HepG2 (cell line): ENCODE measurements around the gene TMEM97.

ENCODE experiments used
- EZH2 ChIP-seq: conservative IDR thresholded peaks from 2 replicates; pipeline ENCODE4 v1.6.1; 2012; ENCODE audit warnings: mild to moderate bottlenecking, low read depth, low read length, moderate library complexity
- FIP1L1 ChIP-seq: fragments of 200-400 bp; formaldehyde crosslinking; IDR thresholded peaks from 2 replicates; pipeline ENCODE4 v1.6.1; 2018; ENCODE audit warnings: low read depth, mild to moderate bottlenecking, low read length, moderate library complexity, borderline replicate concordance; ENCODE audit not compliant: insufficient read depth
- POLR2A ChIP-seq, 2 experiments: IDR thresholded peaks; 2 replicates each; pipeline ENCODE4 v1.6.1; 2011; ENCODE audit warnings: low read depth in 2 of 2, low read length in 2 of 2, mild to moderate bottlenecking in 1 of 2, moderate library complexity in 1 of 2; ENCODE audit not compliant: insufficient read depth in 1 of 2
- SIX1 ChIP-seq: sonication (generic); formaldehyde crosslinking; IDR thresholded peaks from 2 replicates; pipeline ENCODE4 v1.4.0; 2020; ENCODE audit warnings: missing genetic modification reagents, borderline replicate concordance
- ZNF530 ChIP-seq: sonication (generic); formaldehyde crosslinking; IDR thresholded peaks from 2 replicates; pipeline ENCODE4 v1.5.0; 2020; ENCODE audit warnings: low read depth, mild to moderate bottlenecking, missing genetic modification reagents
- ZNF644 ChIP-seq: IDR thresholded peaks from 2 replicates; pipeline ENCODE4 v1.6.1; 2016; ENCODE audit warnings: low read depth
- TF ChIP-seq, protein P1 (sequence below): fragments of 450-650 bp; IDR thresholded peaks from 2 replicates; pipeline ENCODE4 v1.6.1; 2017; ENCODE audit warnings: mild to moderate bottlenecking
- TF ChIP-seq, protein P2 (sequence below): sonication (generic); formaldehyde crosslinking; IDR thresholded peaks from 2 replicates; pipeline ENCODE4 v1.4.0; 2020; ENCODE audit warnings: missing genetic modification reagents, borderline replicate concordance

DNA sequence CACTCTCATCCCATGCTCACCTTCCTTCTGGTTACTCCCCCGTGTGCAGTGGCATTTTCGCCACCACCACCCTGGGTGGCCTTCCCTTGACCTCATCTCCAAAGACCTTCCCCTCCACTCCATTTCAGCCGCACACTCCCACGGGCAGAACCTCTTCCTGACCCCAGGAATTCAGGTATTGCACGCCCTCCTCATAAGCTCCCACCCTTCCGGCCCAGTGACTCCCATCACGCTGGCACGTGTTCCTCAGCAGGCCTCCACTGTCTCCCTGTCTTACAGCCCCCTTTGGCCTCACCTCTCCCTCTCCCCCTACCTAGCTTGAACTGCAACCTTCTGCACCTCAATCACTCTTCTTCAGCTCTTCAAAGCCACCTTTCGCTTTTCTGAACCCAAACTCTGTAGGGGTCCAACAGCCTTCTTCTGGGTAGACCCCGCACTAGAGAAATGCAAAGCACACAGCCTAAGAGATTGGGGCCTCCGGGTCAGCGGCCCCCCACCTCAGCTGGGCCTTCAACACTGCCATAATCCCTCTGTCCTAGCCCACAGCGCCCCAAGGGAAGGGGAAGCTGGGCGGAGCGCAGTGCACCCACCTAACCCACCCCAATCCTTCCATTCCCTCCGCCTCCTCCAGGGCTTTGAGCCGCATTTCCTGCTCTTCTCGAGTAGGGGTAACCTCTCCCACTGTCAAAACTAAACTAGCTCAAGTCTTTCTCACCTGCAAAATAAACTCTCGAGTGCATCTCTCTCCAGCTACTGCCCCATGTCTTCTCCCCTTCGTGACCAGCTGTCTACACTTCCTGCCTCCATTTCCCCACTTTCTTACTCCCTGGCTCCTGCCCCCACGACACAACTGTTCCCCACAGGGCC lies 1.7 kb upstream of the TMEM97 start:
- TF ChIP-seq, protein P1, sequence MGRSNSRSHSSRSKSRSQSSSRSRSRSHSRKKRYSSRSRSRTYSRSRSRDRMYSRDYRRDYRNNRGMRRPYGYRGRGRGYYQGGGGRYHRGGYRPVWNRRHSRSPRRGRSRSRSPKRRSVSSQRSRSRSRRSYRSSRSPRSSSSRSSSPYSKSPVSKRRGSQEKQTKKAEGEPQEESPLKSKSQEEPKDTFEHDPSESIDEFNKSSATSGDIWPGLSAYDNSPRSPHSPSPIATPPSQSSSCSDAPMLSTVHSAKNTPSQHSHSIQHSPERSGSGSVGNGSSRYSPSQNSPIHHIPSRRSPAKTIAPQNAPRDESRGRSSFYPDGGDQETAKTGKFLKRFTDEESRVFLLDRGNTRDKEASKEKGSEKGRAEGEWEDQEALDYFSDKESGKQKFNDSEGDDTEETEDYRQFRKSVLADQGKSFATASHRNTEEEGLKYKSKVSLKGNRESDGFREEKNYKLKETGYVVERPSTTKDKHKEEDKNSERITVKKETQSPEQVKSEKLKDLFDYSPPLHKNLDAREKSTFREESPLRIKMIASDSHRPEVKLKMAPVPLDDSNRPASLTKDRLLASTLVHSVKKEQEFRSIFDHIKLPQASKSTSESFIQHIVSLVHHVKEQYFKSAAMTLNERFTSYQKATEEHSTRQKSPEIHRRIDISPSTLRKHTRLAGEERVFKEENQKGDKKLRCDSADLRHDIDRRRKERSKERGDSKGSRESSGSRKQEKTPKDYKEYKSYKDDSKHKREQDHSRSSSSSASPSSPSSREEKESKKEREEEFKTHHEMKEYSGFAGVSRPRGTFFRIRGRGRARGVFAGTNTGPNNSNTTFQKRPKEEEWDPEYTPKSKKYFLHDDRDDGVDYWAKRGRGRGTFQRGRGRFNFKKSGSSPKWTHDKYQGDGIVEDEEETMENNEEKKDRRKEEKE, result no peak
- TF ChIP-seq, protein P2, sequence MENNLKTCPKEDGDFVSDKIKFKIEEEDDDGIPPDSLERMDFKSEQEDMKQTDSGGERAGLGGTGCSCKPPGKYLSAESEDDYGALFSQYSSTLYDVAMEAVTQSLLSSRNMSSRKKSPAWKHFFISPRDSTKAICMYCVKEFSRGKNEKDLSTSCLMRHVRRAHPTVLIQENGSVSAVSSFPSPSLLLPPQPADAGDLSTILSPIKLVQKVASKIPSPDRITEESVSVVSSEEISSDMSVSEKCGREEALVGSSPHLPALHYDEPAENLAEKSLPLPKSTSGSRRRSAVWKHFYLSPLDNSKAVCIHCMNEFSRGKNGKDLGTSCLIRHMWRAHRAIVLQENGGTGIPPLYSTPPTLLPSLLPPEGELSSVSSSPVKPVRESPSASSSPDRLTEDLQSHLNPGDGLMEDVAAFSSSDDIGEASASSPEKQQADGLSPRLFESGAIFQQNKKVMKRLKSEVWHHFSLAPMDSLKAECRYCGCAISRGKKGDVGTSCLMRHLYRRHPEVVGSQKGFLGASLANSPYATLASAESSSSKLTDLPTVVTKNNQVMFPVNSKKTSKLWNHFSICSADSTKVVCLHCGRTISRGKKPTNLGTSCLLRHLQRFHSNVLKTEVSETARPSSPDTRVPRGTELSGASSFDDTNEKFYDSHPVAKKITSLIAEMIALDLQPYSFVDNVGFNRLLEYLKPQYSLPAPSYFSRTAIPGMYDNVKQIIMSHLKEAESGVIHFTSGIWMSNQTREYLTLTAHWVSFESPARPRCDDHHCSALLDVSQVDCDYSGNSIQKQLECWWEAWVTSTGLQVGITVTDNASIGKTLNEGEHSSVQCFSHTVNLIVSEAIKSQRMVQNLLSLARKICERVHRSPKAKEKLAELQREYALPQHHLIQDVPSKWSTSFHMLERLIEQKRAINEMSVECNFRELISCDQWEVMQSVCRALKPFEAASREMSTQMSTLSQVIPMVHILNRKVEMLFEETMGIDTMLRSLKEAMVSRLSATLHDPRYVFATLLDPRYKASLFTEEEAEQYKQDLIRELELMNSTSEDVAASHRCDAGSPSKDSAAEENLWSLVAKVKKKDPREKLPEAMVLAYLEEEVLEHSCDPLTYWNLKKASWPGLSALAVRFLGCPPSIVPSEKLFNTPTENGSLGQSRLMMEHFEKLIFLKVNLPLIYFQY (CRISPR knock-in tag), result no peak
- TF ChIP-seq FIP1L1, result no peak
- TF ChIP-seq EZH2, result no peak
- no peak for TF ChIP-seq ZNF530 (CRISPR knock-in tag)
- TF ChIP-seq ZNF644, result no peak
- no peak for TF ChIP-seq SIX1 (CRISPR knock-in tag)
- TF ChIP-seq POLR2A (IDR thresholded peaks at IDR 0.05; ENCODE audit: insufficient read depth in 1 of 2, low read depth in 2 of 2, low read length in 2 of 2), result no peak
